K562 (cell line): ENCODE results near the gene NTNG1. TPM values are rescaled to one million over a fixed set of nuclear protein-coding genes. Genes with fewer than 3 reads are reported as not detected.

Experiments
- ATAC-seq: fragments of 200-7000 bp; cut with Tn5 transposase; 3 replicates; pipeline ENCODE4 v1.9.1; 2020; ENCODE audit warnings: moderate library complexity
- BruUV-seq: library from RNA; stranded (reverse); fragments of 400-500 nt; replicated peaks from 2 replicates; lab custom pipeline; 2021; lab: Mats Ljungman, UMichigan
- CTCF ChIA-PET: fragments of 300-600 bp; formaldehyde crosslinking; extraction: SDS; loops from one replicate; lab custom pipeline; 2021; ENCODE audit warnings: low intra/inter-chr PET ratio; lab: Yijun Ruan, JAX
- POLR2A ChIA-PET: fragments of 300-600, 350-650 bp; sonication (Branson Sonifier 250); formaldehyde crosslinking; extraction: SDS; loops from one replicate; lab custom pipeline; 2021; ENCODE audit warnings: antibody characterized with exemption, inconsistent platforms; lab: Yijun Ruan, JAX
- DNase-seq, 4 experiments: peaks; one replicate each; pipeline versions ENCODE4 v3.0.0 to v3.0.0-alpha.2; 2011 to 2018; ENCODE audit warnings: low spot score in 3 of 4, mixed read lengths in 3 of 4; ENCODE audit errors: extremely low read depth in 1 of 4
- FAIRE-seq: peaks from 2 replicates; lab custom pipeline; 2011; peaks lifted over from hg19 to GRCh38; lab: Jason Lieb, UNC
- H2AFZ ChIP-seq: 2 replicates; pipeline ENCODE4 v1.6.0; 2011; ENCODE audit warnings: low read depth, low read length, control low read depth, inconsistent platforms
- H3K27ac ChIP-seq: fragments of 200-600 bp; 3 replicates; pipeline ENCODE4 v1.8.0; 2011; ENCODE audit warnings: low read depth, mild to moderate bottlenecking, control low read depth, inconsistent platforms, low read length, moderate library complexity, mixed read lengths; ENCODE audit errors: extremely low read depth
- H3K27me3 ChIP-seq, 2 experiments: fragments of 300-600 bp in 1 of 2; 2 replicates in 1 of 2; 3 replicates in 1 of 2; pipeline versions ENCODE4 v1.6.0 to v1.8.0; 2011; ENCODE audit warnings: inconsistent platforms in 2 of 2, low read length in 2 of 2, mild to moderate bottlenecking in 1 of 2, mixed read lengths in 1 of 2, moderate library complexity in 1 of 2; ENCODE audit not compliant: control insufficient read depth in 2 of 2, insufficient read depth in 2 of 2
- H3K36me3 ChIP-seq: fragments of 300-600 bp; 3 replicates; pipeline ENCODE4 v1.8.0; 2011; ENCODE audit warnings: mild to moderate bottlenecking, low read length, inconsistent platforms; ENCODE audit not compliant: control insufficient read depth, insufficient read depth
- H3K4me1 ChIP-seq, 2 experiments: fragments of 200-600 bp in 1 of 2; replicated peaks in 1 of 2; 2 replicates in 1 of 2; 3 replicates in 1 of 2; pipeline versions ENCODE4 v1.5.1 to v1.8.0; 2011; ENCODE audit warnings: inconsistent platforms in 2 of 2, low read length in 2 of 2, mild to moderate bottlenecking in 1 of 2, mixed read lengths in 1 of 2, moderate library complexity in 1 of 2; ENCODE audit not compliant: control insufficient read depth in 2 of 2, insufficient read depth in 2 of 2
- H3K4me2 ChIP-seq: 2 replicates; pipeline ENCODE4 v1.6.1; 2011; ENCODE audit warnings: low read length, control low read depth, inconsistent platforms, mixed read lengths; ENCODE audit not compliant: insufficient read depth
- H3K4me3 ChIP-seq: fragments of 200-600 bp; sonication (generic), shearing (Covaris generic); 2 replicates; pipeline ENCODE4 v1.5.1; 2016; ENCODE audit warnings: control low read depth, inconsistent platforms
- H3K79me2 ChIP-seq: fragments of 200-600 bp; 3 replicates; pipeline ENCODE4 v1.8.0; 2011; ENCODE audit warnings: low read length, inconsistent platforms; ENCODE audit not compliant: control insufficient read depth, insufficient read depth
- H3K9ac ChIP-seq, 2 experiments: 2 replicates each; pipeline versions ENCODE4 v1.6.0 to v1.6.1; 2011; ENCODE audit warnings: low read depth in 2 of 2, low read length in 2 of 2, control low read depth in 1 of 2, inconsistent platforms in 1 of 2, mild to moderate bottlenecking in 1 of 2, mixed read lengths in 1 of 2; ENCODE audit not compliant: insufficient read depth in 1 of 2
- H3K9me1 ChIP-seq: one replicate; pipeline ENCODE4 v1.6.0; 2011; ENCODE audit warnings: inconsistent platforms, mild to moderate bottlenecking, low read length, moderate library complexity; ENCODE audit not compliant: control insufficient read depth, insufficient read depth
- H3K9me3 ChIP-seq: replicated peaks from 2 replicates; pipeline ENCODE4 v1.5.1; 2011; ENCODE audit warnings: low read depth, low read length, inconsistent platforms; ENCODE audit not compliant: control insufficient read depth, insufficient read depth
- H4K20me1 ChIP-seq: replicated peaks from 2 replicates; pipeline ENCODE4 v1.6.1; 2011; ENCODE audit warnings: low read length, inconsistent platforms, mixed read lengths; ENCODE audit not compliant: control insufficient read depth, insufficient read depth
- ARID2 ChIP-seq: fragments of 450-650 bp; IDR thresholded peaks from 2 replicates; pipeline ENCODE4 v1.6.1; 2017; ENCODE audit warnings: antibody characterized with exemption, mild to moderate bottlenecking
- CREM ChIP-seq: IDR thresholded peaks from 2 replicates; pipeline ENCODE4 v1.6.1; 2014; ENCODE audit warnings: antibody characterized with exemption, low read depth
- ERF ChIP-seq: fragments of 450-650 bp; formaldehyde crosslinking; IDR thresholded peaks from 2 replicates; pipeline ENCODE4 v1.4.0; 2020; ENCODE audit warnings: mild to moderate bottlenecking, mixed read lengths
- JUN ChIP-seq, 2 experiments: sonication (generic) in 1 of 2; formaldehyde crosslinking in 1 of 2; IDR thresholded peaks; 2 replicates each; pipeline versions ENCODE4 v1.6.1 to v1.8.0; 2012 to 2022; ENCODE audit warnings: borderline replicate concordance in 2 of 2, mild to moderate bottlenecking in 2 of 2, improper control_type of control experiment in 1 of 2, low read depth in 1 of 2, low read length in 1 of 2, missing genetic modification reagents in 1 of 2
- MCM2 ChIP-seq: fragments of 450-650 bp; IDR thresholded peaks from 2 replicates; pipeline ENCODE4 v1.6.1; 2017; ENCODE audit warnings: low read depth, mild to moderate bottlenecking
- MNT ChIP-seq, 2 experiments: fragments of 450-650 bp; conservative IDR thresholded peaks; 2 replicates each; pipeline ENCODE4 v1.6.1; 2017; ENCODE audit warnings: mild to moderate bottlenecking in 2 of 2, moderate library complexity in 2 of 2
- NFXL1 ChIP-seq: fragments of 450-650 bp; formaldehyde crosslinking; IDR thresholded peaks from 2 replicates; pipeline ENCODE4 v1.4.0; 2021; ENCODE audit warnings: mild to moderate bottlenecking
- NR0B1 ChIP-seq: fragments of 450-650 bp; IDR thresholded peaks from one replicate; pipeline ENCODE4 v1.6.1; 2018; ENCODE audit warnings: mild to moderate bottlenecking, moderate library complexity; ENCODE audit not compliant: partially characterized antibody
- SMARCE1 ChIP-seq: fragments of 450-650 bp; IDR thresholded peaks from 2 replicates; pipeline ENCODE4 v1.7.1; 2016; ENCODE audit warnings: mild to moderate bottlenecking
- TAF9B ChIP-seq: fragments of 450-650 bp; IDR thresholded peaks from 2 replicates; pipeline ENCODE4 v1.6.1; 2018; ENCODE audit warnings: mild to moderate bottlenecking; ENCODE audit not compliant: partially characterized antibody
- ZHX1 ChIP-seq: fragments of 150-350 bp; conservative IDR thresholded peaks from 2 replicates; pipeline ENCODE4 v1.6.1; 2014; ENCODE audit warnings: low read length
- ZNF143 ChIP-seq: sonication (generic); formaldehyde crosslinking; IDR thresholded peaks from 2 replicates; pipeline ENCODE4 v1.9.0; 2022; ENCODE audit warnings: mild to moderate bottlenecking, missing genetic modification reagents
- ZNF695 ChIP-seq: fragments of 450-650 bp; formaldehyde crosslinking; IDR thresholded peaks from 2 replicates; pipeline ENCODE4 v1.4.0; 2020; ENCODE audit warnings: mild to moderate bottlenecking, moderate library complexity
- WGBS: fragments of 100-300 bp; shearing (Covaris generic); methylation state at CpG from one replicate; pipeline ENCODE4 v1.1.6; 2016; ENCODE audit warnings: low coverage, mixed read lengths; ENCODE audit not compliant: insufficient coverage; ENCODE audit errors: missing lambda C conversion rate; 5-methylcytosine and 5-hydroxymethylcytosine counted together
- in situ Hi-C: fragments of 300-500 bp; cut with MboI; formaldehyde crosslinking; loops from 4 replicates; pipeline ENCODE4 v1.15.0; 2018; ENCODE audit warnings: inconsistent platforms, mixed read lengths
- intact Hi-C: fragments of 100-400 bp; cut with micrococcal nuclease; formaldehyde crosslinking; loops from 2 replicates; pipeline ENCODE4 v1.14.2; 2022
- polyA plus RNA-seq, 8 experiments: library from polyadenylated mRNA; depleted of rRNA in 4 of 8; stranded (reverse) in 5 of 8; unstranded in 3 of 8; fragments of >200 nt; fragmentation: Nextera tagmentation in 2 of 8; fragmentation: Illumina TruSeq in 1 of 8; extraction: Ambion mirVana in 2 of 8; extraction: Trizol in 1 of 8; gene quantifications; 2 replicates each; pipeline versions ENCODE4 v1.2.1 to v1.2.3, GENCODE V29; 2011 to 2014; ENCODE audit warnings: inconsistent platforms in 1 of 8, missing spikeins in 1 of 8
- total RNA-seq, 7 experiments: library from RNA; depleted of rRNA in 6 of 7; stranded (reverse); fragments of >200 nt in 6 of 7; fragmentation: Illumina TruSeq in 2 of 7; extraction: Trizol in 2 of 7; gene quantifications; 2 replicates each; pipeline versions ENCODE4 v1.2.1 to v1.2.3, GENCODE V29; 2011 to 2021; ENCODE audit warnings: low replicate concordance in 1 of 7

Gene NTNG1
- total and polyA plus RNA-seq, 9 of the 15 experiments (the other 6 are each of a cell fraction or from before 2014, with no cell fraction given), result not detected

- TF ChIP-seq MNT (conservative IDR thresholded peaks at IDR 0.05) (no peak), ZHX1 (no peak), TAF9B (no peak), SMARCE1 (no peak), ARID2 (no peak), ZNF143 (CRISPR knock-in tag) (no peak), MCM2 (no peak)
These were observed 303.0 kb downstream of the NTNG1 start (continued) for GRCh38 chr1:107443860-107444259.

- no peaks in the 10 kb centered on the region for H3K9me1 ChIP-seq
- H3K4me2 ChIP-seq, result no peak overlapping the region
- no peak overlapping the region for H2AFZ ChIP-seq
- no peaks in the 10 kb centered on the region for H3K9me3 ChIP-seq
- no peak overlapping the region for H3K9ac ChIP-seq
- no peak for ATAC-seq
- no peaks in the 10 kb centered on the region for H4K20me1 ChIP-seq
- FAIRE-seq, result no peak
- CTCF ChIA-PET, result no interaction called here
- H3K27ac ChIP-seq, result no peak overlapping the region
- no peaks in the 10 kb centered on the region for H3K4me1 ChIP-seq
- DNase-seq, result no peak
- intact Hi-C loops, result no loop called here
- TF ChIP-seq JUN (IDR thresholded peaks at IDR 0.05; ENCODE audit: borderline replicate concordance, low read depth, low read length), result no peak
- no peak for TF ChIP-seq JUN (CRISPR knock-in tag; IDR thresholded peaks at IDR 0.05; ENCODE audit: borderline replicate concordance)
- TF ChIP-seq ZNF695 (CRISPR knock-in tag), result no peak
- TF ChIP-seq ERF (CRISPR knock-in tag), result no peak
- TF ChIP-seq NFXL1 (CRISPR knock-in tag), result no peak
- no peak for TF ChIP-seq CREM
- TF ChIP-seq NR0B1, result no peak
- BruUV-seq, result no TSS peak
- in situ Hi-C loops, result no loop called here
- 6% methylated on average over 1 of the region's 1 CpG for WGBS
- no peaks in the 10 kb centered on the region for H3K79me2 ChIP-seq
- POLR2A ChIA-PET, result no interaction called here
- no peak overlapping the region for H3K4me3 ChIP-seq
- H3K36me3 ChIP-seq, result no peaks in the 10 kb centered on the region
- H3K27me3 ChIP-seq, result no peaks in the 10 kb centered on the region; a peak in 1 of 5 replicates
These were observed 303.5 kb downstream of the NTNG1 start for GRCh38 chr1:107444302-107444701.
